GM12874 (cell line): ENCODE measurements around the gene UPP1.

Experiments
- CTCF ChIP-seq: IDR thresholded peaks from 2 replicates; pipeline ENCODE4 v1.5.1; 2011; ENCODE audit warnings: low read depth, mild to moderate bottlenecking, control low read depth, low read length, moderate library complexity; ENCODE audit not compliant: insufficient read depth

The UPP1 gene

GRCh38 chr7:48087349-48087748 lies 1.7 kb upstream of the UPP1 start:
- 0 out of 2 replicates have a peak, but pooled peaks have one; percentile 5 for TF ChIP-seq CTCF

- no peak for TF ChIP-seq CTCF
Measured at GRCh38 chr7:48088559-48089045, 463 bp upstream of the UPP1 start.

GRCh38 chr7:48090095-48090805 lies 1.2 kb downstream of the UPP1 start:
- no peak for TF ChIP-seq CTCF

GRCh38 chr7:48091506-48092433 lies 2.7 kb downstream of the UPP1 start:
- TF ChIP-seq CTCF: no peak

- no peak for TF ChIP-seq CTCF
Measured at GRCh38 chr7:48094861-48095293, 5.8 kb downstream of the UPP1 start.

GRCh38 chr7:48096273-48096672 lies 7.2 kb downstream of the UPP1 start:
- TF ChIP-seq CTCF: no peak

GRCh38 chr7:48097521-48098231 lies 8.6 kb downstream of the UPP1 start:
- TF ChIP-seq CTCF: no peak
